SU-DHL-6 (cell line): ENCODE data around the gene CHEK2.

Source experiments
- CTCF ChIP-seq: fragments of 200-600 bp; sonication (generic); IDR thresholded peaks from one replicate; pipeline ENCODE4 v1.5.1; 2017; ENCODE audit warnings: antibody characterized with exemption, mild to moderate bottlenecking, low read length, moderate library complexity; ENCODE audit not compliant: insufficient read depth, poor library complexity, severe bottlenecking
- EZH2phosphoT487 ChIP-seq: fragments of 200-600 bp; sonication (generic), shearing (Covaris generic); conservative IDR thresholded peaks from 2 replicates; pipeline ENCODE4 v1.6.1; 2018; ENCODE audit warnings: mild to moderate bottlenecking, antibody characterized with exemption, low read length, moderate library complexity, mixed read lengths

GRCh38 chr22:28669387-28669786 is 72.2 kb downstream of the CHEK2 start:
- TF ChIP-seq EZH2phosphoT487 (no peak), CTCF (no peak)
